ENCODE results near the gene TBC1D8.

Gene TBC1D8

DNA sequence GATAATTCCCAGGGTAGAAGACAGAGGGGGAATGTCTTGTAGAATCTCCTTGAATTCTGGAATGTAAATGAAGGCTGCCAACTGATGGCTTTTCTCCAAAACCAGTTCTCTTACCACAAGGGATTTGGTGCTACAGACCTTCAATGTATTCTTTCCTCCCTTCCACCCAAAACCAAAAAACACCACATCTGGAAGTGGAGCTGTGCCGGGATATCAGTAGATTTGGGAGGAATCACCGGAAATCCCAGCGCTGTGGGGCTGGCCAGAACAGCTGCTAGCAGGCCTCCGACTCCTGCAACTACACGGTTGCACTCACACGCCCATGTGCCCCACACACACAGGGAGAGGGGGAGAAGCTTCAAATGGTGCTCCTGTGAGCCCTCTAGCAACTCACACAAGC is 103.4 kb downstream of the TBC1D8 start:
- peaks cover 15% of the 10 kb centered on the region for H3K4me1 ChIP-seq (ENCODE audit: insufficient read depth, poor library complexity, severe bottlenecking)
- H3K4me3 ChIP-seq (ENCODE audit: severe bottlenecking): no peak overlapping the region
- H3K36me3 ChIP-seq (ENCODE audit: low read depth): peaks cover 52% of the 10 kb centered on the region
- H3K9me3 ChIP-seq (ENCODE audit: severe bottlenecking): no peaks in the 10 kb centered on the region
- H3K27ac ChIP-seq (ENCODE audit: poor library complexity, severe bottlenecking): peak overlapping the region; percentile 43
- no peaks in the 10 kb centered on the region for H3K27me3 ChIP-seq (ENCODE audit: insufficient read depth, poor library complexity, severe bottlenecking)
- TF ChIP-seq, protein P1, sequence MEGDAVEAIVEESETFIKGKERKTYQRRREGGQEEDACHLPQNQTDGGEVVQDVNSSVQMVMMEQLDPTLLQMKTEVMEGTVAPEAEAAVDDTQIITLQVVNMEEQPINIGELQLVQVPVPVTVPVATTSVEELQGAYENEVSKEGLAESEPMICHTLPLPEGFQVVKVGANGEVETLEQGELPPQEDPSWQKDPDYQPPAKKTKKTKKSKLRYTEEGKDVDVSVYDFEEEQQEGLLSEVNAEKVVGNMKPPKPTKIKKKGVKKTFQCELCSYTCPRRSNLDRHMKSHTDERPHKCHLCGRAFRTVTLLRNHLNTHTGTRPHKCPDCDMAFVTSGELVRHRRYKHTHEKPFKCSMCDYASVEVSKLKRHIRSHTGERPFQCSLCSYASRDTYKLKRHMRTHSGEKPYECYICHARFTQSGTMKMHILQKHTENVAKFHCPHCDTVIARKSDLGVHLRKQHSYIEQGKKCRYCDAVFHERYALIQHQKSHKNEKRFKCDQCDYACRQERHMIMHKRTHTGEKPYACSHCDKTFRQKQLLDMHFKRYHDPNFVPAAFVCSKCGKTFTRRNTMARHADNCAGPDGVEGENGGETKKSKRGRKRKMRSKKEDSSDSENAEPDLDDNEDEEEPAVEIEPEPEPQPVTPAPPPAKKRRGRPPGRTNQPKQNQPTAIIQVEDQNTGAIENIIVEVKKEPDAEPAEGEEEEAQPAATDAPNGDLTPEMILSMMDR (IDR thresholded peaks at IDR 0.05; ENCODE audit: poor library complexity, severe bottlenecking): no peak
- peak; percentile 8; the same call in 1 of the 3 replicates for ATAC-seq (ENCODE audit: low read depth)
- no peak for DNase-seq (ENCODE audit: low spot score)

DNA sequence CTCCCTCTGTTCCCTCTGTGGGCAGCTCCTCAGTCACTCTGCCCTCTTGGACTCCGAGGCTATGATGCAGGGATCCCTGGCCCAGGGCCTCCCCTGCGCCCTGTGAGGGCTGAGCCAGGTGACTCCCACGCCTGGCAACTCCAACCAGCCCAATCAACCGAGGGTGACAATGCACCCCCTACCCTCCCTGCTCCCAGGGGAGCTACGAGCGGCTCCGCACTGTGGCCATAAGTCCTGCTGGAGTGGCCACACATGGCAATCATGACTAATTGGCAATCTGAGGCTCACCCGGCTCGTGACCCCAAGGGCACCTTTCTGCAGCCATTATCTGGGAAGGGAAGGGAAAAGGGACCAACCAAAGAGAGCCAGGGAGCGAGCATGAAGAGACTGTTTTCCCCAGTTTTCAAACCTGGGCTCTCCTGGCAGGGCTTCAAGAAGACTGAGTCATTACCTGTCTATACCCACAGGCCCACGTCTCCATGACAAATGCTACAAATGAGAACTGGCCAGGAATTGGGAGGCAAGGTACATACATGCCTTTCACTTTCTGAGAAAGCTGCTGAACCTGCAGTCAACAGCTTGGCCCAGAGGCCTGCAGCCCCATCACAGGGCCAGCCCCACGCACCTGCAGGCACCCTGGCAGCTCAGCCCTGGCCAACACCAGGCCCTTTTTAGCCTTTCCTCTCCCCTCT is 104.0 kb downstream of the TBC1D8 start:
- Histone ChIP-seq H3K4me1 (ENCODE audit: insufficient read depth, poor library complexity, severe bottlenecking) (peaks cover 15% of the 10 kb centered on the region), H3K36me3 (ENCODE audit: low read depth) (peaks cover 50% of the 10 kb centered on the region), H3K27ac (ENCODE audit: poor library complexity, severe bottlenecking) (peak overlapping the region; percentile 43), H3K9me3 (ENCODE audit: severe bottlenecking) (no peaks in the 10 kb centered on the region), H3K27me3 (ENCODE audit: insufficient read depth, poor library complexity, severe bottlenecking) (no peaks in the 10 kb centered on the region), H3K4me3 (ENCODE audit: severe bottlenecking) (no peak overlapping the region)
- TF ChIP-seq, protein P1 (IDR thresholded peaks at IDR 0.05; ENCODE audit: poor library complexity, severe bottlenecking): no peak
- DNase-seq (ENCODE audit: low spot score) (no peak), ATAC-seq (ENCODE audit: low read depth) (peak; percentile 99)

DNA sequence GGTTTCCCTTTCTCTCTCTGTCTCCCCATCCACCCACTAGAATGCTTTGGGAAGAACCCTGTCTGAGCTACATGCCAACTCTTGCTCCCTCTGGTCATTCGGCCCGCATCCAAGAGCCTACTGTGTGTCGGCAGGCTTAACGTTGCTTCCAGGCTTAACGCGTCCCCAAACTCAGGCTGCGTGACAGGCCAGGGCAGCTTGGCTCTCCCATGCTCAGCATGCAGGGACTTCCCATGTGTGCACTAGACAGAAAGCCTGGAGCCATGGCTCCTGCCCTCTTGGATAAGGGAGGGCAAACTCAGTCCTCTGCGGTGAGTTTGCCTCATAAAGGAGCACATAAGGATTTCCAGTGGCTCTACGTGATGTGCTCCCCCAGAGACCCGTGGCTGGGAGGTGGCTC is 105.9 kb downstream of the TBC1D8 start:
- TF ChIP-seq, protein P1 (IDR thresholded peaks at IDR 0.05; ENCODE audit: poor library complexity, severe bottlenecking): no peak
- DNase-seq (ENCODE audit: low spot score) (no peak), ATAC-seq (ENCODE audit: low read depth) (no peak)
- Histone ChIP-seq H3K4me3 (ENCODE audit: severe bottlenecking) (no peak overlapping the region), H3K9me3 (ENCODE audit: severe bottlenecking) (no peaks in the 10 kb centered on the region), H3K27ac (ENCODE audit: poor library complexity, severe bottlenecking) (no peak overlapping the region), H3K4me1 (ENCODE audit: insufficient read depth, poor library complexity, severe bottlenecking) (peaks cover 15% of the 10 kb centered on the region), H3K36me3 (ENCODE audit: low read depth) (peaks cover 47% of the 10 kb centered on the region), H3K27me3 (ENCODE audit: insufficient read depth, poor library complexity, severe bottlenecking) (no peaks in the 10 kb centered on the region)

DNA sequence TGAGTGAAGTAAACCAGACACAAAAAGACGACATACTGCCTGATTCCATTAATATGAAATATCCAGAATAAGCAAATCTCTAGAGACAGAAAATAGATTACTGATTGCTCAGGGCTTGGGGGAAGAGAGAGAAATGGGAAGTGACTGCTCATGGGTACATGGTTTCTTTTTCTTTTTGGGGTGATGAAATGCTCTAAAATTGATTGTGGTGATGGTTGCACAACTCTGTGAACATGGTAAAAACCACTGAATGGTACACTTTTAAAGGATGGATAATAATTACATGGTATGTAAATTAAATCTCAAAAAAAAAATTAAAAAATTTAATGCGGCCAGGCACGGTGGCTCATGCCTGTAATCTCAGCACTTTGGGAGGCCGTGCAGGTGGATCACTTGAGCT is 109.8 kb downstream of the TBC1D8 start:
- Histone ChIP-seq H3K27ac (ENCODE audit: poor library complexity, severe bottlenecking) (no peak overlapping the region), H3K36me3 (ENCODE audit: low read depth) (peaks cover 57% of the 10 kb centered on the region), H3K4me3 (ENCODE audit: severe bottlenecking) (no peak overlapping the region), H3K4me1 (ENCODE audit: insufficient read depth, poor library complexity, severe bottlenecking) (no peaks in the 10 kb centered on the region), H3K9me3 (ENCODE audit: severe bottlenecking) (no peaks in the 10 kb centered on the region), H3K27me3 (ENCODE audit: insufficient read depth, poor library complexity, severe bottlenecking) (no peaks in the 10 kb centered on the region)
- ATAC-seq (ENCODE audit: low read depth) (no peak), DNase-seq (ENCODE audit: low spot score) (no peak)
- TF ChIP-seq, protein P1 (IDR thresholded peaks at IDR 0.05; ENCODE audit: poor library complexity, severe bottlenecking): no peak

DNA sequence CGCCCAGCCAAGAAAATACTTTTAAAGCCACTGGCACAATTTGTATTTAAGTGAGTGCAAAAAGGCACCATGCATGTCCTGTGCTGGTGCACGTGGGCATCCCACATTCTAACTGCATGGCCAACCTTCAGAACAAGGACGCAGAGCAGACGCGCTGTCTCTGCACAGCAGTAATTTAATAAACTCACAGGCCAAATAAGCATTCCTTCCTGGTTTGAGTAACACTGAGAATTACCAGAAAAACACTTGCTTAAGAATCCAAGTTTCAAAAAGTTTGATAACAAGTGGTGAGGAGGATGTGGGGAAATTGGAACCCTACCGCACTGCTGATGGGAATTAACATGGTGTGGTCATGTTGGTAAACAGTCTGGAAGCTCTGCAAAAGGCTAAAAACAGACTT is 110.4 kb downstream of the TBC1D8 start:
- ATAC-seq (ENCODE audit: low read depth) (no peak), DNase-seq (ENCODE audit: low spot score) (no peak)
- Histone ChIP-seq H3K4me1 (ENCODE audit: insufficient read depth, poor library complexity, severe bottlenecking) (no peaks in the 10 kb centered on the region), H3K27ac (ENCODE audit: poor library complexity, severe bottlenecking) (no peak overlapping the region), H3K36me3 (ENCODE audit: low read depth) (peaks cover 57% of the 10 kb centered on the region), H3K4me3 (ENCODE audit: severe bottlenecking) (no peak overlapping the region), H3K9me3 (ENCODE audit: severe bottlenecking) (no peaks in the 10 kb centered on the region), H3K27me3 (ENCODE audit: insufficient read depth, poor library complexity, severe bottlenecking) (no peaks in the 10 kb centered on the region)
- TF ChIP-seq, protein P1 (IDR thresholded peaks at IDR 0.05; ENCODE audit: poor library complexity, severe bottlenecking): no peak

Data from RWPE2 (cell line).